ENCODE data around the gene CEP41.

Gene CEP41

GRCh38 chr7:130346177-130346905, 94.5 kb downstream of the CEP41 start:
- DNase-seq, result no peak

GRCh38 chr7:130345725-130346124, 95.1 kb downstream of the CEP41 start:
- no peak for DNase-seq

GRCh38 chr7:130345136-130345535, 95.7 kb downstream of the CEP41 start:
- no peak for DNase-seq

- DNase-seq, result no peak
Observed at GRCh38 chr7:130344271-130344866, 96.4 kb downstream of the CEP41 start, which contains the start of gene CPA5. Gene CPA5 (plus strand): TSS chr7:130344816. CDS start chr7:130346486, 1,670 bp downstream.

Data from hematopoietic multipotent progenitor cell treated with erythropoietin and hydrocortisone succinate and interleukin-3 and kit ligand, for 4 days (in vitro differentiated cells).